ENCODE results near the gene BCAR1.
"Not testable (repeated sequence)": the region's sequence is repeated elsewhere in the genome, so short reads cannot be mapped to it uniquely, and the experiment has no call there.

Gene BCAR1

DNA sequence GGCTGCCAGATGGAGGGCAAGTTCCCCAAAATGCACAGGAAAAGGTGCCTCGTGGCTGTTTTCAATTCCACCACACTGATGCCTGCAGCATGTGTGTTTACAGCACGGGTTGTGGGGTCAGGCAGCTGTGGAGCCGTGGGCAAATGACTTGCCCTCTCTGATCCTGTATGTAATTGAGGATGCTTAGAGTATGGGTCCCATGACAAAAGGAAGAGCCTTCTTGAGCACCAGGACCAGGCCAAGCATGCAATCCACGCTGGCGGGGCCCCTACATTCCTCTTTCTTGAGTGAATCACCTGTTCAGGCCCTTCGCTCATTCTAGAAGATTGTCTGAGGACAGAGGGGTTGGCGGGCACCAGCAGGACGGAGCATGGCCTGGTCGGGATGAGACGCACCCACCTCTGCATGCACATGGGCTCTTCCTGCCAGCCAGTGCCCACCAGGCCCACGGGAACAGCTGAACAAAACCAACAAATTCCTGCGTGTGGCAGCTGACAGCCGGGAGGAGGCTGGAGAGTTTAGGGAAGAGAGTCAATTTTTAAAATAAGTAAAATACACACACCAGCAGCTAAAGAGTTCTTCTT is 43.1 kb downstream of the BCAR1 start:
- no peak for DNase-seq (ENCODE audit: low read depth, low spot score)
- no peak overlapping the region for H3K27ac ChIP-seq

DNA sequence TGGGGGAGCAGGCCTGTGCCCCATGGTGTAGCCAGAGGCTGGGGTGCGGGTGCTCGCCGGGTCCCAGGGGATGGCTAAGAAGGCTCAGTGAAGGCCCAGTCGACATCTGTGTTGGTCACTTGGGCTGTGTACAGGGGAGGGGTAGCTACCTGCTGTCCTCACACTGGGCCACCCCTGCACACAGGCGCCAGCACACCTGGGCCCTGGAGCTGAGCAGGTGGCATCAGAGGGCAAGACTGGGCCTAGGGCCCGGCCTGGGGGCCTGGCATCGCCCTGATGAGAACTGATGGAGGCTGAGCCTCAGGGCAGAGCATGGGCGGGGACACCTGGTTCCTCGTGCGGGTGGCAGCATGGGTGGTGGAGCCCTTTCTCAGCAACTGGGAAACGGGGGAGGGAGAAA is 43.6 kb downstream of the BCAR1 start:
- H3K27ac ChIP-seq, result no peak overlapping the region
- DNase-seq (ENCODE audit: low read depth, low spot score), result no peak

DNA sequence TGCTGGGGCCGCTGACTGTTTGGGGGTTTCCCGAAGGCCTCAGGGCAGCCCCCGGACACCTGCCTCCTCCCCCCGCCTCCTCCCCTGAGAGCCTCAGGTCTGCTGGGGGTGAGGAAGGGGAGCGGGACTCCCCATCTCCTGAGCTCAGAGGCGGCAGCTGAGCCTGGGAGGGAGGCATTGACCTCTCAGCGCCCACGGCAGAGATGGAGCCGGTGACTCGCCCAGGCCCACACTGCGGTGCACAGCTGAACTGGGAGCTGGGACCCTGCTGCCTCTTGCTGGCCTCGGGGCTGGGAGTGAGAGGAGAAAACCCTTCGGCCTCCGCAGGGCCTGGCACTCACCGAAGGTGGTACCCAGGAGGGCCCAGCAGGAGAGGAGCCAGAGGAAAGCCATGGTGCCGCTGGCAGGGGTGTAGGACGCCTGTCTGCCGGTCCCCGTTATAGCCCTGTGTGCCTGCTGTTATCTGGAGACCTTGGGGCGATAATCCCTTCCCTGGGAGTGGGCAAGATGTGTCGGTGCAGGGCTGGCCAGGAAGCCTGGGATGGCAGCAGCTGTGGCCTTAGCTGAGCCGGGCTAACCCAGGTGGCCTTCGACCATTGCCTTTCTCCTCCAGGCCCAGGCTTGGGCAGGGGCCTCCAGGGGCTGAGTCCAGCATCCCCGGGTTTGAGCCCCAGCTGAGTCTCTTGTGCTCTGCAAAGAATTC is 44.5 kb downstream of the BCAR1 start, which contains the start of gene CTRB2:
TSS of gene CTRB2 (minus strand) at position 413 of the 703 bp plus-strand sequence. CDS start at position 393, 20 bp downstream.
- DNase-seq (ENCODE audit: low read depth, low spot score), result no peak
- no peak within 1 kb of the TSS for H3K27ac ChIP-seq

DNA sequence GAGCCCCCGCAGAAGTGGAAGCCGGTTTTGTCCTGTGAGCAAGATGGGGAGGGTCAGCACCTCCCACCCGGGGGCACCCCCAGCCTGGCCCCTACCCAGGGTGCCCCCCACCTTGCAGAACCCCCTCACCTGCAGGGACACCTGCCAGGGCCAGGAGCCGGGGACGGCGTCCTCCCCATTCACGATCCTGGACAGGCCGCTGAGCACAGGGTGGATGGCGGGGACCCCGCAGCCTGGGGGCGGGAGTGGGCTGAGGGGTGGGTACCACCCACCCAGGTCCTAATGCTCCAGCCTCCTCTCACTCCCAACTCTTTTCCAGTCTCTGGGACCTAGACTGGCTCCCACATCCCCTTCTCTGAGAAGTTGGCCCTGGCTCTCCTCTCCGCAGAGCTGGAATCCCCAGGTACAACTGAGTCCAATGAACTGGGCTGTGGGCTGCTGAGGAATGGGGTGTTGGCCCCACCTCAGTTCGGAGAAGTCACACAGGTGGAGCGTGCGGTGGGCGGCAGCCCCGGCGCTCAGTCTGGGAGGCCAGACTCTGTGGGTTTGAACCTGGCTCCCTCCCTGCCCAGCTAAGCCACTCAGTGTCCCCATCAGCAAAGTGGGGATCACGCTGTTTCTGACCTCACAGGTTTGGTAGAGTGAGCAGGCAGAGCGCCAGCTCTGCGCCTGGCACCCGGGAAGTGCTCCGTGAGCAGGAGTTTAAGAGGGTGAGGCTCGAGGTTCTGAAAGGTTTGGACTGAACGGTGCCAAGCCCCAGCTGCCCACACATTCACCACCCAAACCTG is 45.3 kb downstream of the BCAR1 start:
- not testable (repeated sequence) for DNase-seq (ENCODE audit: low read depth, low spot score); H3K27ac ChIP-seq

DNA sequence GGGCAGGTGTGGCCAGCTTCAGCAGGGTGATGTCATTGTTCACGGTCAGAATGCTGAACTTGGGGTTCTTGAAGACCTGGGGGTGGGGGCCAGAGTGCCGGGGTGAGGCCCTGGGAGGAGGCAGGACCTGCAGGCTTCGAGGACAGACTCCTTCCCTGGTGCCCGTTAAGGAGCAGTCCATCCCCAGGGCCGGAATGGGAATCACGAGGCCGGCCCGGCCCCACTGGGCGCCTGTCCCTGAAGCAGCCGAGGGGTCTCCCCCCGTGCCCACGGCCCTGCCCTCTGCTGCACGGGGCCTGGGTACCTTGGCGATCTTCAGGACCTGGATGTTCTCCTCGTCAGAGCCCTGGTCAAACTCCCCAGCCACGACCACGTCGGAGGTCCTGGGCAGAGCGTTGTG is 46.0 kb downstream of the BCAR1 start:
- not testable (repeated sequence) for DNase-seq (ENCODE audit: low read depth, low spot score); H3K27ac ChIP-seq

DNA sequence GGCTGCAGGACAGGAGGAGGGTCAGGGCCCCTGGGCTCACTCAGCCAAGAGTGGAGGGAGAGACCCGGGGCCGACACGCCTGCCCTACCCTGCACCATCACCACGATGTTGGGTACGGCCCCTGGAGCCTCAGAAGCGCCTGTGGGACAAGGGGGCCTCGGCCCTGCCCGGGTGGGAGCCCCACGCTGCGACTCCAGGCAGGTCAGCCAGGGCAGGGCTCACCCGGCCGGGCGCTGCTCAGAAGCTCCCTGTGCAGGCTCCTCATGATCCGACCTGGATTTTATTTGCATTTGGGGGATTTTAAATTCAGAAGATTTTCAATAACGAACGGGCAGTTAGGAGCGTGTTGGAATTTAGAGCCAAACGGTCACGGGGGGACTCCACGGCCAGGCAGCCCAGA is 46.5 kb downstream of the BCAR1 start:
- H3K27ac ChIP-seq; DNase-seq (ENCODE audit: low read depth, low spot score): not testable (repeated sequence)

DNA sequence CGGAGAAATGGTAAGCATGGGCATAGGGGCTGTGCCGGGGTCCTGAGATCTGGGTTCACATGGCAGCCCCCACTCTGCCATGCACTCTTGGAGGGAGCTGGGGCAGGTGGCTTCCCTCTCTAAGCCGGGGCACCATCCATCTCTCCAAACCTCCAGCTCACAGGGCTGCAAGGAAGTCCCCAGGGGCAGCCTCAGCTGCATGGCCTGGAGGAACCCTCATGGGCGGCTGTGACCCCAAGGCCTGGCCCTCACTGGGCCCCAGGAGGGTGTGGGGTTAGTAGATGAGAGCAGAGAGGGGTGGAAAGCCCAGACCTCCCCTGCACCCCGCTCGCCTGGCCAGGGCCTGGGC is 47.0 kb downstream of the BCAR1 start:
- no peak for DNase-seq (ENCODE audit: low read depth, low spot score)
- H3K27ac ChIP-seq, result no peak overlapping the region

DNA sequence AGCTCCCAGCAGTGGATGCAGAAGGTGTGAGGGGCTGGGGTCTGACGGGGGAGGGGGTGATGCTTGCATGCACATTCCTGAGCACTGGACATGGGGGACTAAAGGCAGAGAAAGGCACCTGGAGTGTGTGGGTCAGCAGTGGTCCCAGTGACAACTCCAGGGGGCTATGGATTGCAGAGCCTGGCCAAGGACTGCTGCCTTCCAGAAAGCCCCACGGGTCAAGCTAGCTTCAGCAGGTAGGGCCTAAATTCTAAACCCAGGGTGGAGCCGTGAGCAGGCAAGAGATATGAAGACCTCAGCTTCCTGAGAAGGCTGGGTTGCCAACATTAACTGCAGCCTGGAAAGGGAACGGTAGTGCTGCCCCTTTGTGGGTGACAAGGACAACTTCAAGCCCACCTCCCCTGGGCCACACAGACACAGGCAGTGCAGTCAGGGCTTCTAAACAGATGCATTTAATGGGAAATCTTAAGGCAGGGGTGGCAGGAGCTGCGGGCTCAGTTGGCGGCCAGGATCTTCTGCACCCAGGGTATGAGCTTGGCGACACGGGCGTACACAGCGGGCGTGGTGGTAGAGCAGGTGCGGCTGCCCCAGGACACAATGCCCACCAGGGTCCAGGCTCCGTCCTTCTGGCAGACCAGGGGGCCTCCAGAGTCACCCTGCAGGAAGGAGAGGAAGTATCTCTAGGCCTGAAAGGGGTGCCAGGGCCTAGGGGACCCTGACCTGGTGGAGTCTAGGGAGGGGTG is 47.6 kb downstream of the BCAR1 start:
- no peak for DNase-seq (ENCODE audit: low read depth, low spot score)
- no peak overlapping the region for H3K27ac ChIP-seq

DNA sequence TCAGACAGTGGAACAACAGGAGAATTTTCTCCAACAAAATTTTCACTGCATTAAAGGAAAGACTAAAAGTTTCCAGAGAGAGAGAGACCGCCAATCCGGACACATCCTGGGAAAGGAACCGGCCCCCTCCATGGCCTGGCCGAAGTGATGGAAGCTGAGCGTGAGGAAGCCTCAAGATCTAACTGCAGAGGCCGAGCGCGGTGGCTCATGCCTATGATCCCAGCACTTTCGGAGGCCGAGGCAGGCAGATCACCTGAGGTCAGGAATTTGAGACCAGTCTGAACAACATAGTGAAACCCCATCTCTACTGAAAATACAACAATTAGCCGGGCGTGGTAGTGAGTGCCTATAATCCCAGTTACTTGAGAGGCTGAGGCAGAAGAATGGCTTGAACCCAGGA is 48.3 kb downstream of the BCAR1 start:
- no peak overlapping the region for H3K27ac ChIP-seq
- no peak for DNase-seq (ENCODE audit: low read depth, low spot score)

DNA sequence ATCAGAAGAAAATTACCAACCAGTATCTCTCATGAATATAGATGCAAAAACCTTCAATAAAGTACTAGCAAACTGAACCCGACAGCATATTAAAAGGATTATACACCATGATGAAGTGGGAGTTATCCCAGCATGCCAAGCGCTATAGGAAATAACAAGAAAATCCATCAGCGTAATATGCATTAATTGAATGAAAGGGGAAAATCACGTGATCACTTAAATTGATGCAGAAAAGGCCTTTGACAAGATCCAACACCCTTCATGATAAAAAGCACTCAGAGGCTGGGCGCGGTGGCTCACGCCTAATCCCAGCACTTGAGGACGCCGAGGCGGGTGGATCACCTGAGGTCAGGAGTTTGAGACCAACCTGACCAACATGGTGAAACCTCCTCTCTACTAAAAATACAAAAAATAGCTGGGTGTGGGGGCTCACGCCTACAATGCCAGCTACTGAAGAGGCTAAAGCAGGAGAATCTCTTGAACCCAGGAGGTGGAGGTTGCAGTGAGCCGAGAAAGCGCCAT is 49.3 kb downstream of the BCAR1 start:
- no peak overlapping the region for H3K27ac ChIP-seq
- no peak for DNase-seq (ENCODE audit: low read depth, low spot score)

DNA sequence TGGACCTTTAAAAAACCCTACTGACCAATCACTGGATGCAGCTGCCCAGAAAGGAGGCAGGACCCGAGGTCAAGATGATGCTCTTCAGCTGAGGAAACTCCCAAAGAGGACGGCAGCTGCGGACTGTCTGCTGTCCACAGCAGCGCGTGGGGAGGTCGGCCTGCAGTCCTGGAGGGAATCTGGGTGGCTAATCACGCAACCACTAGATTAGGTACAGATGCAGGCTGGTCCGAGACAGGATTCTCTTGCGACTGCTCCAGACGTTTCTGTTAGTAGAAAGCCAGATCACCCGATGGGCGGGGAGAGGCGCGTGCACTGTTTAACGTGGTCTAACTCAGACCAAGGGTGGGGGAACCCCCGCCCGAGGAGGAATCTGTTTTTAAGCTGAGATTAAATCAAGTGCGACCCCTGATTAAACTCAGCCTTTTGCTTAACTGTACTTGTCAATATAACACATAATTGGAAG is 53.3 kb downstream of the BCAR1 start:
- H3K27ac ChIP-seq, result no peak overlapping the region
- no peak for DNase-seq (ENCODE audit: low read depth, low spot score)

DNA sequence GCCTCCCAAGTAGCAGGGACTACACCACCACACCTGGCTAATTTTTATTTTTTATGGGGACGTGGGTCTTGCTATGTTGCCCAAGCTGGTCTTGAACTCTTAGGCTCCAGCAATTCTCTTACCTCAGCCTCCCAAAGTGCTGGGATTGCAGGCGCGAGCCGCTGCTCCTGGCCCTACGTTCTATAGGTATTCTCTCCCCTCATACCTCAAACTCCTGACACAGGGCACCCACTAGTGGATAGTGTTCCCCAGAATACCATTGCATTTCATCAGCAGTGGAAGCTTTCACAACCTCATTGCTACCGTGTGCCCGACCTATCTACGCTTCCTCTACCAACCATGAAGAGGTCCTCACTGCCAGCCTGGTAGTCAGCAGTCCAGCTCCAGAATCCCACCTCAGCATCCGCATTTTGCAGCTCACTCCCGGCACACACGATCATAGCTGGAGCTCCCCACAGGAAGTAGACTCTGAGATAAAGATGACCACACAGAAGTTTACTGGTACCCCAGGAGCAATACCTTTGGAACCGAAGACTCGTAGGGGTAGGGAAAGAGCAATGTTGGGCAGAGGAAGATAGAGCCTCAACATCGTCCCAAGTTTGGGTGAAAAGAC is 53.8 kb downstream of the BCAR1 start:
- DNase-seq (ENCODE audit: low read depth, low spot score), result no peak
- H3K27ac ChIP-seq, result no peak overlapping the region

DNA sequence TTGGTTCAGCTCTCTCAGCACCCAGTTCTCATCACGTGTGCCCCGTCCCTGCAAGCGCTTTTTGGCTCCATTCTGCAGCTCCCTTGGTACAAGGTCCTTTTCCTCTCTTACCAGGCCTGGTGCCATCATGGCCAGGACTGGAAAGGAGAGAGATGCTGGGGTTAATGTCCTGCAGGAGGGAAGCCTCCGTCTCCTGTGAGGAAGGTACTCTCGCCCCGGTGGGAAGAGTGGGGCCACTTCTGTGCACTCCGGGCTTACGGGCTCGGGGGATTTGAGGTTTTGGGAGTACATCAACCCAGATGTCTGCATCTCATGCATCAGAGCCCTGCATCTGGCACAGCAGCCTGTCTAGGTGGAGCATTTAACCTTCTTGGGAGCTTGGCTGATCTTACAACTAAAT is 54.6 kb downstream of the BCAR1 start:
- DNase-seq (ENCODE audit: low read depth, low spot score), result no peak

DNA sequence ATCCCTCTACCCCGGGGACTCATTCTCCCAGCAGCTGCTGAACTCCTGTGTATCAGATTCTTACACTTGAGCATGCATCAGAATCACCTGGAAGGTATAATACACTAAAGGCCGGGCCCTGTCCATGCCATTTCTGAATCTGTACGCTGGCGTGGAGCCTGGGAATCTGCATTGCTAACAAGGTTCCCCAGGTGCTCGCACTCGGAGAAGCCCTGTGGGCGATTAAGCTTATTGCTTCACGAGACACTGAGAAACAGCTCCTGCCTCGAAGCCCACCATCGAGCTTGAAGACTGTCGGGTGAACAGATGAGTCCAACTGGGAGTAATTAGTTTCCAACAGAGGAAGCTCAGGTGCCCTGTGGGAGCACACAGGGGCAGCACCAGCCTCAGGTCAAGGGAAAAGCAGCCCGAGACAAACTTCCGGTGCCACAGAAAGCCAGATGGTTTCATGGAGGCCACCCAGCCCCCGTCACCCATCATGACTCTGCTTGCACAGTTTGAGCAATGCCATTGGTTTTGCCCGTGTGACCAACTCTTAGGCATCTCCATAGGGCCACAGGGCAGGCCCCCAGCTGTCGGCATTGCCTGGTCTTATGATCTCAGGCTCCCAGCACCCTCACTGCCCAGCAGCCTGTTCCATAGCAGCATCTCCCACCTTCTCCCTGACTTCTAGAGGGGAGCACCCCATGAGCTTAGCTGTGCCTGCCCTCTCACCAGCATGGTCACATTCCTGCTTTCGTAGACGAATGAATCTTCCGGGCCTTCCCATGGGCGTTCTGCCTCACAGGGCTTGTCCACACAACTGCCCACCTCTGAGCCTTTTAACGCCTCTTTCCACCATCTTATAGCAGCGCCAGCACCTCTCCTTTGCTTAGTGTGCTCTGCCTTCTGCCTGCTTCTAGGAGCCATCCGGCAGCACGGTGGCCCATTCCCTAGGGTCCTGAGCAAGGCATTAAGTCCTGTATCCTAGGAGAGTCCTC is 55.3 kb downstream of the BCAR1 start:
- H3K27ac ChIP-seq, result no peak overlapping the region
- no peak for DNase-seq (ENCODE audit: low read depth, low spot score)

More for the DNA sequence above, 54.6 kb downstream of the BCAR1 start:
- no peak overlapping the region for H3K27ac ChIP-seq

DNA sequence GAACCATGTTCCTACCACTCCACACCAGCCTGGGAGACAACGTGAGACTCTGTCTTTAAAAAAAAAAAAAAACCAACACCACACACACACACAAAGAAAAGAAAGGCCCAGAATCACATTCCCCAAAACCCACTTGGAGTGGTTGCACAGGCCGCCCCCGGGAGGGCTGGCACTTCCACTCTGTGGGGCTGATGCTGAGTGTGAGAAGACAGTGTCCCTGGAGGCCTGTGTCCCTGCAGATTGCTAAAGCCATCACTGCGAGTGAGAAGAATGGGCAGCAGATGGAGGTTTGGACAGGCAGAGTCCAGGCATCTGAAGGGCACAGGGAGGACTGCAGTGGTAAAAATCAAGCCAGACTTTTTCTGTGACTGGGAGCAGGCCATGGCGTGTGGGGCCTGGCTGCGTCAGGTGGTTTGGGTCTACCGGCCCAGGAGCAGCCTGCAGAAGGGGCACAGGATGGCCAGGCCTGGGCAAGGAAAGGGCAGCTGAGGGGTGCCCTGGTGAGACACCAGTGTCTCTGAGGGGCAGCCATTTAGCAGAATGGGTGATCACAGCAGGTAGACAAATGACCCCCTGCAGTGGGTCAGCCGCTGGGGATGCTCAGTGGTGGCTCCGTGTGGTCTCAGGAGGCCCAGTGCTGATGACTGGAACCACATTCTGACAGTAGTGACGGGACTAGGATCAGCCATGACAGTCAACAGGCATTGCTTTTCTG is 57.5 kb downstream of the BCAR1 start:
- H3K27ac ChIP-seq, result no peak overlapping the region
- no peak for DNase-seq (ENCODE audit: low read depth, low spot score)

DNA sequence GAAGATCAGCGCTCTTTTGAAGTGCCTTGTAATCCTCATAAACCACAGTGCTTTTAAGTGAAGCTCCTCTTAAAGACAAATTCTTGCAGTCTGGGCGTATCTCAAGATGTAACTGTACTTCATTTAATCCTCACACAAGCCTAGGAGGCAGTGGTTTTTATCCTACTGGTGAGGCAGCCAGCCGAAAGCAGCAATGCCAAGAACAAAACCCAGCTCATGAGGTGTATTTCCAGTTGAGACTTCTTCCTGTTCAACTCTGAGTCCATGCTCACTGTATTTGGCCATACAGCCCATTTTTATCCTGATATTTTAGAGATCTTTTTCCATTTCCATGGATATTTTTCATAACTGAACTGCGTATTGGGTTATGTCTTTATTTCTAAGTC is 58.2 kb downstream of the BCAR1 start:
- DNase-seq (ENCODE audit: low read depth, low spot score), result no peak
- no peak overlapping the region for H3K27ac ChIP-seq

DNA sequence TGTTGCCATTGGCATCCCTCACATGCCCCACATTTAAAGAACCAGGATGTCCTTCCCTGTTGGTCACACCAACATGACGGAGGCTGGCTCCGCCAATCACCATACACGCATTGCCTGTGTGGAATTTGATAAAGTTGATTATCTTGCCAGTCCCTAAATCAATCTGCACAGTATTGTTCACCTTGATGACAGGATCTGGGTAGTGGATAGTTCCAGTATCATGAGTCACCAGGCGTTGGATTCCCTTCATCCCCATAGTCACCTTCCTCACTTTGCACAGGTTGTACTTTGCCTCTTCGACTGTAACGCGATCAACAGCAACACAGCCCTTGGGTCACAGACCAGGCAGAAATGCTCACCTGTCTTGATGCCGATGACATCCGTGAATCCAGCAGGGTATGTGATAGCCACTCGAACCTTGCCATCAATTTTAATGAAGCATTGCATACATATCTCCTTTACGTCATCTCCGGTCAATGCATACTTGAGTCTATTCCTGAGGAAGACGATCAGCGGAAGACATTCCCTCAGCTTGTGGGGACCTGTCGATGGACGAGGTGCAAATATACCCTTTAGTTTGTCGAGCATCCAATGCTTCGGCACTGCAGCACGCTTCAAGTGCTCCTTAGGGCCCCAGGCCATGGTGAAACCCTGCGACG is 58.7 kb downstream of the BCAR1 start:
- DNase-seq (ENCODE audit: low read depth, low spot score), result no peak
- no peak overlapping the region for H3K27ac ChIP-seq
